OCI-LY3 (cell line): ENCODE results near the gene GNAO1.

Experiments used
- H2AFZ ChIP-seq: fragments of 200-600, 300-600 bp; shearing (Covaris generic); 2 replicates; pipeline ENCODE4 v1.6.0; 2014; ENCODE audit warnings: antibody characterized with exemption, low read depth, low read length
- H3K27ac ChIP-seq: fragments of 200-600, 300-600 bp; sonication (generic); 2 replicates; pipeline ENCODE4 v1.5.1; 2014; ENCODE audit warnings: mild to moderate bottlenecking, low read length, moderate library complexity, mixed read lengths
- H3K27me3 ChIP-seq: fragments of 200-600, 300-600 bp; sonication (generic); 2 replicates; pipeline ENCODE4 v1.6.1; 2014; ENCODE audit warnings: low read depth, low read length, mixed read lengths
- H3K36me3 ChIP-seq: fragments of 200-600, 300-600 bp; sonication (generic); replicated peaks from 2 replicates; pipeline ENCODE3; 2014; ENCODE audit warnings: low read depth, low read length, mixed read lengths
- H3K4me1 ChIP-seq: fragments of 300-600, 200-600 bp; sonication (generic); 2 replicates; pipeline ENCODE4 v1.6.1; 2014; ENCODE audit warnings: low read length, mixed read lengths
- H3K4me2 ChIP-seq: fragments of 200-600, 300-600 bp; sonication (generic); 2 replicates; pipeline ENCODE4 v1.6.1; 2014; ENCODE audit warnings: low read length, mixed read lengths
- H3K4me3 ChIP-seq: fragments of 300-600, 200-600 bp; sonication (generic); 2 replicates; pipeline ENCODE4 v1.5.1; 2014; ENCODE audit warnings: antibody characterized with exemption, mild to moderate bottlenecking, low read length, moderate library complexity
- H3K79me2 ChIP-seq: fragments of 300-600, 200-600 bp; shearing (Covaris generic); 2 replicates; pipeline ENCODE4 v1.6.1; 2014; ENCODE audit warnings: mild to moderate bottlenecking, low read length, mixed read lengths
- H3K9ac ChIP-seq: fragments of 300-600, 200-600 bp; shearing (Covaris generic); 2 replicates; pipeline ENCODE4 v1.6.0; 2014; ENCODE audit warnings: mild to moderate bottlenecking, low read length, moderate library complexity
- H3K9me3 ChIP-seq: fragments of 200-600, 300-600 bp; shearing (Covaris generic); 2 replicates; pipeline ENCODE4 v1.6.1; 2014; ENCODE audit warnings: low read length, mixed read lengths; ENCODE audit not compliant: insufficient read depth
- H4K20me1 ChIP-seq: fragments of 200-600, 300-600 bp; sonication (generic); 2 replicates; pipeline ENCODE4 v1.6.1; 2016; ENCODE audit warnings: low read length, mixed read lengths; ENCODE audit not compliant: insufficient read depth
- EZH2phosphoT487 ChIP-seq: fragments of 200-600 bp; shearing (Covaris generic); IDR thresholded peaks from 2 replicates; pipeline ENCODE4 v1.6.1; 2018; ENCODE audit warnings: antibody characterized with exemption, mixed run types, low read depth
- TF ChIP-seq, protein P1 (sequence below): fragments of 200-600, 300-600 bp; sonication (generic); IDR thresholded peaks from 2 replicates; pipeline ENCODE4 v1.5.1; 2014; ENCODE audit warnings: antibody characterized with exemption, low read length, low read depth

Gene GNAO1

DNA sequence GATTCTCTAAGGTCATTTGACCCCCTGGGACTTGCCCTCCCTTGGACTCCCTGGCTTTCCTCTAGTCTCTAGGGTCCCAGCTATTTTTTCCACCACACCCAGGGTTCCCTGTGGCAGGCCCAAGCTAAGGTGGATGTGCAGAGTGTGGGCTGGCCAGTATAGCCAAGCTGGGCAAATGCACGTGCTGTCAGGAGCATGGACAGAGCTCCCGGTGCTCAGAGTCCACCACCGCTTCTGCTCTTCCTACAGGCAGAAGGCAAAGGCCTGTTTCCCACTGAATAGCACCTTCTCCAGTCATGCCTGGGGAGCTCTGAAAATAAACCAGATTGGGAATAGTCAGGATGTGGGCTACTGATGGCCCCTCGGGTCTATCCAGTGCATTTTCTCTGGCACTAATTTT, 53.3 kb downstream of the GNAO1 start:
- Histone ChIP-seq H3K79me2 (no peaks in the 10 kb centered on the region), H3K4me3 (no peak overlapping the region), H4K20me1 (no peaks in the 10 kb centered on the region), H3K36me3 (no peaks in the 10 kb centered on the region), H3K27ac (no peak overlapping the region), H2AFZ (no peak overlapping the region), H3K27me3 (0 out of 2 replicates have a peak, but pooled peaks cover 3% of the 10 kb centered on the region), H3K9ac (no peak overlapping the region), H3K9me3 (no peaks in the 10 kb centered on the region), H3K4me2 (no peak overlapping the region), H3K4me1 (peaks cover 9% of the 10 kb centered on the region)
- TF ChIP-seq, protein P1, sequence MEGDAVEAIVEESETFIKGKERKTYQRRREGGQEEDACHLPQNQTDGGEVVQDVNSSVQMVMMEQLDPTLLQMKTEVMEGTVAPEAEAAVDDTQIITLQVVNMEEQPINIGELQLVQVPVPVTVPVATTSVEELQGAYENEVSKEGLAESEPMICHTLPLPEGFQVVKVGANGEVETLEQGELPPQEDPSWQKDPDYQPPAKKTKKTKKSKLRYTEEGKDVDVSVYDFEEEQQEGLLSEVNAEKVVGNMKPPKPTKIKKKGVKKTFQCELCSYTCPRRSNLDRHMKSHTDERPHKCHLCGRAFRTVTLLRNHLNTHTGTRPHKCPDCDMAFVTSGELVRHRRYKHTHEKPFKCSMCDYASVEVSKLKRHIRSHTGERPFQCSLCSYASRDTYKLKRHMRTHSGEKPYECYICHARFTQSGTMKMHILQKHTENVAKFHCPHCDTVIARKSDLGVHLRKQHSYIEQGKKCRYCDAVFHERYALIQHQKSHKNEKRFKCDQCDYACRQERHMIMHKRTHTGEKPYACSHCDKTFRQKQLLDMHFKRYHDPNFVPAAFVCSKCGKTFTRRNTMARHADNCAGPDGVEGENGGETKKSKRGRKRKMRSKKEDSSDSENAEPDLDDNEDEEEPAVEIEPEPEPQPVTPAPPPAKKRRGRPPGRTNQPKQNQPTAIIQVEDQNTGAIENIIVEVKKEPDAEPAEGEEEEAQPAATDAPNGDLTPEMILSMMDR: no peak
- TF ChIP-seq EZH2phosphoT487: no peak

DNA sequence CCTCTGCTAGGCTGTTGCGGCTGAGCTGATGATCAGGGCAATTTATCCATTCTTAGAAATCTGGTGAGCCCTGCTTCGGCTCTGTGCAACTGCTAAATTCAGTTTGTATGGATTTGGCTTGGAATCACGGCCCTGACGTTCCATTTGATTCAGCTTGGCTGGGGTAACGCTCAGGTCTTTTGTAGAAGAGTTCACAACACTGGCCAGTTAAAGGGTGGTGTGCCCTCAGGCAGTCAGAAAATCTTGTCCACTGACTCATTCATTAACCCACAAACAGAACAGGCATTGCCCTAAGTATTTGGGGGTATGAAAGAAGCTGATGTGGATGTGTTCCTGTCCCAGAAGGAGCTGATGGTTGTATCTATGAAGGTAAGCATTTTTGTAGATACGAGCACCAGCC, 53.9 kb downstream of the GNAO1 start:
- H3K4me2 ChIP-seq: no peak overlapping the region
- no peak overlapping the region for H3K4me3 ChIP-seq
- no peaks in the 10 kb centered on the region for H4K20me1 ChIP-seq
- no peak overlapping the region for H3K9ac ChIP-seq
- no peaks in the 10 kb centered on the region for H3K79me2 ChIP-seq
- H3K9me3 ChIP-seq: no peaks in the 10 kb centered on the region
- no peak for TF ChIP-seq EZH2phosphoT487
- TF ChIP-seq, protein P1: no peak
- H3K27ac ChIP-seq: no peak overlapping the region
- no peaks in the 10 kb centered on the region for H3K27me3 ChIP-seq
- H3K36me3 ChIP-seq: no peaks in the 10 kb centered on the region
- peaks cover 9% of the 10 kb centered on the region for H3K4me1 ChIP-seq
- no peak overlapping the region for H2AFZ ChIP-seq

DNA sequence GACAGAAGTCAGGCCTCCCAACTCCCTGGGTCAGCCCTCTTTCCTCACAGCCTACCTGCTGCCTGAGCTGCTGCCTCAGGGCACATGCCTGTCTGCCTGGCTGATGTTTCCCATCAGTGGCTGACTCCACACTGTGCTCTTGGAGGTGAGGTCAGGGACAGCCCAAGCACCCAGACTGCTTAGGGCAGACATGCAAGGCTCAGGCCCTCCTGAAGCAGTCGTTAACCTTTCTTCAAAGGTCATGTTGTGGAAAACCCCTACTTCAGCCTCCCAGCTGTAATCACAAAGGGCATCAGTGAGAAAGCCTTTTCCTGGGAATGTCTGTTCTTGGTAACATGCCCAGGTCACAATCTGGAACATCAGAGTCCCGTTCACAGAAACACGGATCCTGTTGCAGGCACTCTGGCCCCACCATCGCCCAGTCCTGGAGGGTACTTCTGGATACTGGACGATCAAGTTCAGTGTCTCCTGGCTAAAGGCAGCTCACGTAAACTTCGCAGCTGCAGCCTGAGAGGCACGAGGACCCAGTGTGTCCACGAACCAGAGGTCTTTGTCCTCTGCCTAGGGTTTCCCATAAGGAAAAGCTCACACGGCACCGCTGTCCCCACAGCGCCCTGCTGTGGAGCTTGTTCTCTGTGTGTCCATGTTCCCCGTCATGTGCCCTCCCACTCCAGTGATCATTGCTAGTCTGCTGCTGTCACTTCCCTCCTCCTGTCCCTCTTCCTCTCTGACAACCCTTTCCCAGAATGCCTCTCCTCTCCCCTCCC, 54.9 kb downstream of the GNAO1 start:
- Histone ChIP-seq H3K27me3 (no peaks in the 10 kb centered on the region), H3K4me1 (peaks cover 9% of the 10 kb centered on the region), H4K20me1 (no peaks in the 10 kb centered on the region), H3K36me3 (no peaks in the 10 kb centered on the region), H3K79me2 (no peaks in the 10 kb centered on the region), H3K4me3 (no peak overlapping the region), H3K4me2 (no peak overlapping the region), H3K9ac (no peak overlapping the region), H3K27ac (no peak overlapping the region), H2AFZ (no peak overlapping the region), H3K9me3 (no peaks in the 10 kb centered on the region)
- TF ChIP-seq, protein P1: no peak
- TF ChIP-seq EZH2phosphoT487: no peak

DNA sequence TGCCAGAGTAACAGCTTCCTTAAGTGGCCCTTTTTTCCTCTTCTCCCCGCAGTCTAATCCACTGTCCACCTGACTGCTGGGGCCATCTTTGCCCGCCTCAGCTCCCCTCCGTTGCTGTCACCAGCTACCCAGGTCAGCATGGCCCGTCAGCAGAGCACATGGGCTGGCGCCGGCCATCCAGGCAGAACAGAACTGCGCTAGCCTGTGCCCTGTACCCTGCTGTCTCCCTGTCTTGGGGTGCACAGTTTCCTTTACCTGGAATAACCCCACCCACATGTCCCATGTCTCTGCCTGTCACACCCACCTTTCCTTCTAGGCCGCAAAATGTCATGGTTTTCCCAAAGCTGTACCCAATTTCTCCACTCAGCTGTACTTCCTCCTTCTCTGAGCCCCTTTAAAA, 55.7 kb downstream of the GNAO1 start:
- Histone ChIP-seq H3K79me2 (no peaks in the 10 kb centered on the region), H4K20me1 (no peaks in the 10 kb centered on the region), H3K9me3 (no peaks in the 10 kb centered on the region), H3K4me1 (peaks cover 9% of the 10 kb centered on the region), H3K4me2 (no peak overlapping the region), H2AFZ (no peak overlapping the region), H3K9ac (no peak overlapping the region), H3K27me3 (no peaks in the 10 kb centered on the region), H3K36me3 (no peaks in the 10 kb centered on the region), H3K27ac (no peak overlapping the region), H3K4me3 (no peak overlapping the region)
- TF ChIP-seq EZH2phosphoT487: no peak
- TF ChIP-seq, protein P1: no peak
